Right kidney (tissue), 9 donors: ENCODE data around the gene VDAC1.
A peak's percentile ranks its signal among the peaks of the same experiment; 100 is the strongest.
"Not testable (repeated sequence)": the region's sequence is repeated elsewhere in the genome, so short reads cannot be mapped to it uniquely, and the experiment has no call there.

Experiments used
- DNase-seq: peaks from one replicate; pipeline ENCODE4 v3.0.0-alpha.2; 2016
- long read RNA-seq, 8 donors: transcript quantifications; one replicate each; lab custom pipeline, GENCODE V29; 2026

The VDAC1 gene, protein sequence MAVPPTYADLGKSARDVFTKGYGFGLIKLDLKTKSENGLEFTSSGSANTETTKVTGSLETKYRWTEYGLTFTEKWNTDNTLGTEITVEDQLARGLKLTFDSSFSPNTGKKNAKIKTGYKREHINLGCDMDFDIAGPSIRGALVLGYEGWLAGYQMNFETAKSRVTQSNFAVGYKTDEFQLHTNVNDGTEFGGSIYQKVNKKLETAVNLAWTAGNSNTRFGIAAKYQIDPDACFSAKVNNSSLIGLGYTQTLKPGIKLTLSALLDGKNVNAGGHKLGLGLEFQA
- long read RNA-seq, donor 1, transcript VDAC1-207 (4 exons, 635 nt) = minor isoform, 19 of 113 reads
- long read RNA-seq, donor 1, transcript VDAC1-206 (3 exons, 694 nt) = minor isoform, 5 of 113 reads
- long read RNA-seq, donor 1, transcript VDAC1-202 (9 exons, 1,807 nt) = minor isoform, 23 of 113 reads
- long read RNA-seq, donor 1, transcript VDAC1-203 (9 exons, 1,873 nt) = major isoform, 57 of 113 reads
- long read RNA-seq, donor 1, partial matches to known transcripts = 9 of 113 reads
- long read RNA-seq, donor 1, other reads (novel, unspliced or antisense) = 0 of 113 reads
- long read RNA-seq, donor 2, transcript VDAC1-207 (4 exons, 635 nt) = minor isoform, 11 of 48 reads
- long read RNA-seq, donor 2, transcript VDAC1-203 (9 exons, 1,873 nt) = major isoform, 26 of 48 reads
- long read RNA-seq, donor 2, partial matches to known transcripts = 5 of 48 reads
- long read RNA-seq, donor 2, other reads (novel, unspliced or antisense) = 0 of 48 reads
- long read RNA-seq, donor 3, transcript VDAC1-202 (9 exons, 1,807 nt) = minor isoform, 9 of 65 reads
- long read RNA-seq, donor 3, transcript VDAC1-207 (4 exons, 635 nt) = minor isoform, 7 of 65 reads
- long read RNA-seq, donor 3, transcript VDAC1-203 (9 exons, 1,873 nt) = major isoform, 40 of 65 reads
- long read RNA-seq, donor 3, partial matches to known transcripts = 6 of 65 reads
- long read RNA-seq, donor 3, other reads (novel, unspliced or antisense) = 0 of 65 reads
- long read RNA-seq, donor 4, transcript VDAC1-207 (4 exons, 635 nt) = minor isoform, 22 of 96 reads
- long read RNA-seq, donor 4, transcript VDAC1-202 (9 exons, 1,807 nt) = minor isoform, 15 of 96 reads
- long read RNA-seq, donor 4, transcript VDAC1-203 (9 exons, 1,873 nt) = major isoform, 47 of 96 reads
- long read RNA-seq, donor 4, partial matches to known transcripts = 10 of 96 reads
- long read RNA-seq, donor 4, other reads (novel, unspliced or antisense) = 0 of 96 reads
- long read RNA-seq, donor 5, transcript VDAC1-203 (9 exons, 1,873 nt) = minor isoform, 36 of 89 reads
- long read RNA-seq, donor 5, transcript VDAC1-202 (9 exons, 1,807 nt) = minor isoform, 15 of 89 reads
- long read RNA-seq, donor 5, transcript VDAC1-207 (4 exons, 635 nt) = major isoform, 38 of 89 reads
- long read RNA-seq, donor 5, partial matches to known transcripts = 0 of 89 reads
- long read RNA-seq, donor 5, other reads (novel, unspliced or antisense) = 0 of 89 reads
- long read RNA-seq, donor 6, transcript VDAC1-202 (9 exons, 1,807 nt) = minor isoform, 9 of 88 reads
- long read RNA-seq, donor 6, transcript VDAC1-203 (9 exons, 1,873 nt) = major isoform, 33 of 88 reads
- long read RNA-seq, donor 6, transcript VDAC1-207 (4 exons, 635 nt) = minor isoform, 21 of 88 reads
- long read RNA-seq, donor 6, partial matches to known transcripts = 23 of 88 reads
- long read RNA-seq, donor 6, other reads (novel, unspliced or antisense) = 0 of 88 reads
- long read RNA-seq, donor 7, transcript VDAC1-202 (9 exons, 1,807 nt) = minor isoform, 15 of 150 reads
- long read RNA-seq, donor 7, transcript VDAC1-203 (9 exons, 1,873 nt) = major isoform, 72 of 150 reads
- long read RNA-seq, donor 7, transcript VDAC1-207 (4 exons, 635 nt) = minor isoform, 29 of 150 reads
- long read RNA-seq, donor 7, partial matches to known transcripts = 31 of 150 reads
- long read RNA-seq, donor 7, other reads (novel, unspliced or antisense) = 0 of 150 reads
- long read RNA-seq, donor 8, transcript VDAC1-207 (4 exons, 635 nt) = minor isoform, 26 of 99 reads
- long read RNA-seq, donor 8, transcript VDAC1-203 (9 exons, 1,873 nt) = major isoform, 57 of 99 reads
- long read RNA-seq, donor 8, transcript VDAC1-202 (9 exons, 1,807 nt) = minor isoform, 8 of 99 reads
- long read RNA-seq, donor 8, partial matches to known transcripts = 5 of 99 reads
- long read RNA-seq, donor 8, other reads (novel, unspliced or antisense) = 0 of 99 reads

DNA sequence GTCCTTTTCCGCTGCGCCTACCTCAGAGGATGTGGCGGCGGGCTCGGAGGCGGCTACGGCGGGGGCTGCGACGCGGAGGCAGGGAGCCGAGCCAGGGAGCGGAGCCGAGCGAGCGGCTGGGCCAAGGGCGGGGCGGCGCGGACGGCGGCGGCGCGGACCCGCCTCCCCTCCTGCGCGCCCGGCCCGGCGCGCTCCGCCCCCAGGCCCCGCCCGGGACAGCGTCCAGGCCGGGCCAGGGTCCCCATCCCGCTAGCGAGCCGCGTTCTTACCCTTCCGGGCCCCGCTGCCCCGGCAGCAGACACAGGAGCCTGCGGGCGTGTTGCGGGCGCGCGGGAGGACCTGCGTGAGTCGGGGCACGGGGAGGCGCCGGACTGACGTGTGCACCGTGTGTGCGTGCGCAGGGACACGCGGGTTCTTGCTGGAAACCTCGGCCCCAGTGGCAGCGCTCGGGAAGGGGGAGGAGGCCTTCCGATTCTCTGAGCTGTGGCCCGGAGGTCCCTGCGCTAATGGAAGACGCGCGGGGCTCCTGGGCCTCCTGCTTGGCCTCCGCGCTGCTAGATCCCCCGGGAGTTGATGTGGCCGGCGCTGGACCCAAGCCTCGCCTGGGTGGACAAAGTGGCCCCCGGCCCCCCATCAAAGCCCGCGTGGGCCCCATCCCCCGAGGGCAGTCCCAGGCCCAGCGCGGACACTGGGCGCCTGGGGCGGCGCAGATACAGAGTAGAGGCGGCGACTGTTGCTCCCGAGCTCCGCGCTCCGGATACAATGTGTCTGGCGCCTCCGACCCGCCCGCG lies at the start of gene VDAC1:
Gene VDAC1, minus strand, starts transcription at position 350 of the 791 bp plus-strand sequence. CDS start 11,963 bp downstream, outside the sequence.
- peak; percentile 99 for DNase-seq

DNA sequence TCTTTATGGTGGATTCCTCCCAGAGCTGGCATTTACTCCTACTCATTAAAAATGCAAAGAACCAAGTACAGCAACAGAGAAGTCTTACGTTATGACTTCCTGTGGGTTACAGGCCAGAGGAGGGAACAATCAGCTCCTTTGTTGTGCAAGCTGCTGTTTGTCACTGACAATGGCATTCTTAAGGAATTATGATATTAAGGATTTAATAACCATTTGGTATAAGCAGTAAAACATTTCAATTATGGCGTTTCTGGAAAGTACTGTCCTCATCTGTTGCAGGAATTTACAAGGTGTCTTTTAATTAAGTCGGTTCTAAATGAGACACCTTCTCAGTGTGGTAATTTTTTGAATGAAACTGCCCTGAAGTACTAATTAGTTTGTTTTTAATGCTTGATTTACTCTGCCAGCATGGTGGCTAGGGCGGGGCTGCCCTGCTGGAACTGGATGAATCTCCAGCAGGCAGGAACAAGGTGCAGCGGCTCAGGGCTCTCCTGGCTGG lies 49.1 kb upstream of the VDAC1 start:
- no peak for DNase-seq

DNA sequence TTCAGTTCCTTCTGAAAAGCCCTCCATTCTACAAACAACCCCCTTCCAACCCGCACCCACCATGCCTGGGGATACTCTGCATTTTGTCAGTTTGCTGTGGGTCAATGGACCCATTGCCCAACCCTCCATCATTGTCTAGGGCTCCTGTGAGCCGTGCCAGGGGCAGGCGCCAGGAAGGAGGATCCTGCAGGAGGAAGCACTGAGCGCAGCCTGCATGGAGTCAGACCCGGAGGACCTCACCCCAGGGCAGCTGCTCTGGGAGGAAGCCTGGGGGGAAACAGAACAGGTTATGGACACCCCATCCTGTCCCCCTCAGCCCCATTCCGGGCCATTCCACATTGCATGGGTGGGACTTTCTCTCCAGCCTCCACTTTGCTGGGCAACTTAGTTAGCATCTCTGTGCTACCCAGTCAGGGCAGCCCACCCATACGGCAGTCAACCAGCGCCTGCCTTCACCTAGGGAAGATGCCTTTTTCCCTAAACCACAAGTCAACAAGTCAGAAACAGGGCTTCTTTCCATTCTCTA lies 48.6 kb upstream of the VDAC1 start:
- DNase-seq = no peak

DNA sequence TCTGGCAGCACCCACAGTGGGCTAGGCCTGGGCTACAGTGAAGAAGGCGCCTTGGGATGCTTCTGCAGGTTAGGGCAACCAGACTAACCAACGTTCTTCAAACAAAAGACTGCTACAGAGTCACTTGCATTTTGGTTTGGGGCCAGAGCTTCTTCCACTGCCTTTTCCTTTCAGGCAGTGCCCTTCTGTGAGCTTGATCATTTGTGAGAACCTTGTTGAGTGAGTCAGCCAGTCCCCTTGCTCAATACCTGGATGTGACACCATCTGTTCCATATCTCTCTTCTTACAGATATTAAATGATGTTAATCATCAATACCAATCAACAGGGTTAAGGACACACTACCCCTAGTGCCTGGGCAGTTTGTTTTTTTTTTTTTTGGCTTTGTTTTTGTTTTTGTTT lies 46.5 kb upstream of the VDAC1 start:
- no peak for DNase-seq

DNA sequence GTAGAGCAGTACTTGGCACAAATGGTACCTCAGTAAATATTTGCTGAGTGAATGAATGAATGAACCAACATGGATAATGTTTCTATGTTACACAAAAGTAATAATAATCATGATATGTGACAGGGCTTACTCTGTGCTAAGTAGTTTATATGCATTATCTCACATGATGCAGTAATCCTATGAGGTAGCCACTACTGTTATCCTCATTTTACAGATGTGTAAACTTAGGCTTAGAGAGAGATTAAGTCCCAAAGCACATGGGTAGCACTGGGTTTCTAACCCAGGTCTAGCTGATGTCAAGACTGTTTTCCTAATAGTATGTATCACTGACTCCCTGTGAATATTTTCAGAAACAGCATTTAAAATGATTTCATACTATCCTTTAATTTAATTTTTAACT lies 44.1 kb upstream of the VDAC1 start:
- no peak for DNase-seq

DNA sequence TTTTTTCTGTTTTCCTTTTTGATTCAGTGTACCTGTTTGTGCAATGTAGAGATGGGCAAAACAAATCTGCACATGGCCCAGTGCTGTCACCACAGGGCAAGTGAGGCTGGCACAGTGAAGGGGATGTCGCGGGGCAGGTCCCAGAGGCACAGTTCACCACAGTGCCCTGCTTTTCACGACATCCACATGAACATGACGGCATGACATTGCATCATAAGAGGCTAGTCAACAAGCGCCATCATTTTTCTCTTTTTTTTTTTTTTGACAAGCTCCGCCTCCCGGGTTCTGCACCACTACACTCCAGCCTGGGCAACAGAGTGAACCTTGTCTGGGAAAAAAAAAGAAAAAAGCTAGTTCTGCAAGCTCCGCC lies 42.9 kb upstream of the VDAC1 start:
- no peak for DNase-seq

DNA sequence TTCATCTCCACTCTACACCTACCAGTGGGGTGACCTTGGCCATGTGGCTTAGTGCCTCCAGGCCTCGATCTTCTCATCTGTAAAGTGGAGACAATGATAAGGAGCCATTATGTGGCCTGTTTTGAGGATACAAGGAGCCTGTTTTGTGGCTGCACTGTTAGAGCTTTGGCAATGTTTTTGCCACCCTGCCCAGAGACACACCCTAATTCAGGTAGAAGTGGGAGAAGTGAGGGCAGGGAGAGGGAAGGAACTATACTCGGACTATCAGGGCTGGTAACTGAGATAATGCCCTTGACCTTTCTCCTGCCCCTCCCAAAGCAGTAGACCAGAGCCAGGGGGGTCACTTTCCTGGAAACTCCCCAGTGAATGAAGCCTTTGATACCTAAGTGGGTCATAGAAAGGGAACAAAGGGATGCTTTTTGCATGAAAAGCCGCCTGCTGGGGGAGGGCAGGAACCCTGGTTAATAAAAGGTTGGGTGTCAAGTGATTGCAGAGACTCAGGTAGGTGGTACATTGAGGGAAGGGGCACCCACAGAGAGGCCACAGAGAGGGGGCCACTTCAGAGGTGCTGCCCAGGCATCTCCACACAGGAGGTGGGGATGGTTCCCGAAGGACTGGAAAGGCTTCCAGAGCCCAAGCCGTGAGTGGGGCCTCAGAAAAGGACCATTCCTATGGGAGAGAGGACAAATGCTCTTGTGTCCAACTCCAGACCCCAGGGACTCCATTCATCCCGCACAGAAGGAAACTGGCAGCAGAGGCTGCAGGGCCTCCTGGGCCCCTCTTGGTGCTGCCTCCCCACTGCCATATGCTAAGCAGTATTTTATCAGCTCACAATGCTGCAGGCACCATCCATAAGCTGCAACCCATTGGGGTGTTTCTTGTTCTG lies 42.3 kb upstream of the VDAC1 start:
- no peak for DNase-seq

DNA sequence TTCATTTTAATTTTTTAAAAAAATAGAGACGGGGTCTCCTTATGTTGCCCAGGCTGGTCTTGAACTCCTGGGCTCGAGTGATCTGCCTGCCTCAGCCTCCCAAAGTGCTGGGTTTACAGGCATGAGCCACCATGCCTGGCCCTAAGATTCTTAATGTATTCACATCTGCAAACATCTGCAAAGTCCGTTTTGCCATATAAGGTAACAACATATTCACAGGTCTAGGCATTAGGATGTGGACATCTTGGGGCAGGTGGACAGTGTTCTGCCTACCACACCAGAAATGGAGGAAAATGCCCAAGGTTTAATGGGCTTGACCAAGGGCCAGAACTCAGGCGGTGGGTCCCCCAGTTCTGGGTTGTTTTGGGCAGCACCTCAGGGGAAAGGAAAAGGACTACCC lies 41.6 kb upstream of the VDAC1 start:
- no peak for DNase-seq

DNA sequence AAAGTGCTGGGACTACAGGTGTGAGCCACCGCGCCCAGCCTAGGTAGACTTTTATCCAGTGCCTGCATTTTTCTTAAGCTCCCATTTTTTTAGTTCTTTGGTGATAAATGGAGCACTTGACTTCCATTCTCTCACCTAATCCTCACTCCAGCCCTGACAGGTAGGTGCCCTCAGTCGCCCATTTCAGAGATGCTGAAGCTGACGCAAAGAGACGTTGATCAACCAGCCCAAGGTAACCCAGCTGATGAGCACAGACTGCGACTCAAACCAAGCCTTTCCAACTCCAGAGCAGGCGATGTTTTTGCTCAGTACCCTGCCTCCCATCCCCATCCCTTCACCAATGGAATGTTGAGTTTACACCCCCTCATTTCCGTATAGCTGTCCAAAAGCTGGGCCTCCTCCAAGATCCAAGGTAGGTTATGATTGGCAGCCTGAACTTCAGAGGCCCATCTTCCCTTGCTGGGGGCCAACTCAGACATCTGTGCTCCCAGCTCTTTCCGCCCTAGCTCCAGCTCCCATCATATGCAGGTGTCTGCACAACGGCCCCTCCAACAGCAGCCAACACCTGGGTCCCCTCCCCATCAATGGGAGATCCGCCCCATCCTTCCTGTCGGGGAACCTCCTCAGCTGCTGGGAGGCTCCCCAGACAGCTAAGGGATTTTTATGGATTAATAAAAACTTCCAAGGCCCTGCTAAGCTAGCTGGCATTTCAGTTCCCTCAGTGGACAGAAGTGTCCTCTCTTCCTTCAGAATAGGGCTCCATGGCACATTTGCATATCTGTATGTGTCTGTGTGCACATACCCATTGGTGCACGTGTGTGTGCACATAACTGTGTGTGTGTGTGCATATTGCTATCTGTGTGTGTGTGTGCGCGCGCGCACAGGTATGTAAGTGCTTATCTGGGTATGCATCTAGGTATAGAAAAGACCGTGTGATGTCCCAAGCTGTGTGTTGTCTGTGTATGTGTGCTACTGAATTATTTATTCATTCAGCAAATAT lies 39.3 kb upstream of the VDAC1 start:
- DNase-seq = no peak

DNA sequence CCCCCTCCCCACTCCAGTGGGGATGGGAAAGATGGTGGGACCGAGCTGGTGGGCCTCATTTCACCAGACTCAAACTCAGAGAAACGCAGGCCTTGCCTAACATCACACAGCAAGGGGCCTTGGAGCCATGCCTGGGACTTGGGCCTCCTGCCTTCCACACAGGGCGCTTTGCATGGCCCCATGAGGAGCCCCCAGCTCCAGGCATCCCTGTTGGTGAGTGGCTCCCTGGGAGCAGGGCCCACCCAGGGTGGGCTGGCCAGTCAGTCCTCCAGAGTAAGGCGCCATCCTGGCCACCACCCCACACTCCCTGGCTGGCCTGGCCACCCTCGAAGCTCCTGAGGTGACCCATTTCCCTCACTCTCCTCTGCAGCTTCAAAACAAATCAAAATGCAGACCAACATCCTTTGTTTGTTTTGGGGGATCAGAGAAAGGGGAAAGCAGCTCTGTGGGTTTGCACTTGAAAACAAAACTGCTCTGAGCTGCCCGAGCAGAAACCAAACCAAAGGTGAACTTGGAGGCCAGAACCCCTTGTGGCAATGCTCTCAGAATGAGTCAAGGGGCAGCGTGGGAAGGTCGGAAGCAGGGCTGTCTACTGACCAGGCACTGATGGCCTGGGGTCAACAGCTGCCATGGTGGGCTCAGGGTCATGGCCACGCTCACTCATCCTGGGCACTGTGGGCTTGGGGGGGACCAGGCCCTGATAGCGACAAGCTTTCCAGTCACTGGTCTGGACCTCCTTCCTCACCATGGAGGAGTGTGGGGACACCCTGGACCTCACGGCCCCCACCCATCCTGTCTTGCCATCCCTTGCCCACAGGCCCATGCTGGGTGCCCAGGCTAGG lies 37.0 kb upstream of the VDAC1 start:
- no peak for DNase-seq

DNA sequence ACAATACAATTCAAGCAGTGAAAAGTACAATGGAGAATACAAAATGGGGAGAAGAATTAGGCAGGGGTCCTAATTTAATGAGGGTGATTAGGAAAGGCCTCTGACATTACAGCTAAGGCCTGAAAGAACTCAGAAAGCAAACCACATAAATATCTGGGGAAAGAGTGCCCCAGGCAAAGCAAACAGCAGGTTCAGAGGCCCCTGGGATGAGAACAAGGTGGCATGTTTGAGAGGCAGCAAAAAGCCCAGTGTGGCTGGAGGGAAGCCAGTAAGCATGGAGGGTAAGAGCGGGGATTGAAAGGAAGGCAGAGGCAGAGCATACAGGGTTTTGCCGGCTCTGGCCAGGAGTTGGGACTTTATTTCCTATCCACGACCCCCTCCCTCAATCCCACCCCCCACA lies 33.4 kb upstream of the VDAC1 start:
- no peak for DNase-seq

DNA sequence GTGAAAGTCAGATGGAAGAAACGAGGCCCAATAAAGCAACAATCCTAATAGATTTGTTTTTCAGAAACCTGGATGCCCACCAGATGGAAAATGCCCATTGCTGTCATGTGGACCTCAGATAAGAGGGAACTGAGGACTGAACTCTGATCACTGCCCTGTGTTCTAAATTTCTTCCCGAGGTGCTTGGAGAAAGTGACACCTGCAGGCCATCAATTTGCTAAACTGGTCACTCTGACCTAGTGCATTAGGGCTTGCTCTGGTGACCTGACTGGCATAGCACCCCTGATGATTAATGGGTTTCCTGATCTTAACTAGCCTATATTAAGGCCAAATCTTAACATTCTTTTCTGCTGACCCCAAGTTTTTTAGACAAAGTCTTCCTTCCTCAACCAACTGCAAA lies 32.4 kb upstream of the VDAC1 start:
- DNase-seq = no peak

DNA sequence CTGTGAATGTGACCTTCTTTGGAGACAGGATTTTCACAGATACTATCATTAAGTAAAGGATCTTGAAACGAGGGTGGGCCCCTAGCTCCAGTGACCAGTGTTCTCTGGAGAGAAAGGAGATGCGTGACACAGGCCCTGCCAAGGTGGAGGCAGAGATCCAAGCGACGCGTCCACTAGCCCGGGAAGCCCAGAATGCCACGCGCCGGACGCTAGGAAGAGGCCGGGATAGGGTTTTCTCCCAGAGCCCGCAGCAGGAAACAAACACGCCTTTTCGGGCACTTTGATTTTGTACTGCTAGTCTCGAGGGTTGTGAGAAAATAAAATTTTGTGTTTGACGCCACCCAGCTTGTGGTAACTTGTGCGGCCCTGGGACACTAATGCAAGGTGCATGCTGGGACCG lies 29.6 kb upstream of the VDAC1 start:
- DNase-seq = no peak

DNA sequence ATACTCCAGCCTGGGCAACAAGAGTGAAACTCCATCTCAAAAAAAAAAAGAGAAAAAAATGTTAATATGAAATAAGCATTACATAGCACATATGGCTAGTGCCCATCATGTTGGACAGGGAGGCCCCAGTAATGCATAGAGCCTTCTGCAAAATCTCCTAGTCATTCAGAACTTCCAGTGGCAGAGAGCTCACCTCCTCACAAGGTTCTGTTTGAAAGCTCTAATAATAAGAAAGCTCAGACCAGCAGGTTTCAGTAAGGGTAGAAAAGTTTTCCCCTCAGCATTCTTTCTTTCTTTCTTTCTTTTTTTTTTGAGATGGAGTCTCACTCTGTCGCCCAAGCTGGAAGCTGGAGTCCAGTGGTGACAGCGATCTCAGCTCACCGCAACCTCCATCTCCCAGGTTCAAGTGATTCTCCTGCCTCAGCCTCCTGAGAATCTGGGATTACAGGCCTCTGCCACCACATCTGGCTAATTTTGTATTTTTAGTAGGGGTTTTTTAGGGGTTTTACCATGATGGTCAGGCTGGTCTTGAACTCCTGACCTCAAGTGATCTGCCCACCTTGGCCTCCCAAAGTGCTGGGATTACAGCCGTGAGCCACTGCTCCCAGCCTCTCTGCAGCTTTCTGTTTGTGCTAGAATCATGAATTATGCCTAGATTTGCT lies 25.7 kb upstream of the VDAC1 start:
- DNase-seq = not testable (repeated sequence)

DNA sequence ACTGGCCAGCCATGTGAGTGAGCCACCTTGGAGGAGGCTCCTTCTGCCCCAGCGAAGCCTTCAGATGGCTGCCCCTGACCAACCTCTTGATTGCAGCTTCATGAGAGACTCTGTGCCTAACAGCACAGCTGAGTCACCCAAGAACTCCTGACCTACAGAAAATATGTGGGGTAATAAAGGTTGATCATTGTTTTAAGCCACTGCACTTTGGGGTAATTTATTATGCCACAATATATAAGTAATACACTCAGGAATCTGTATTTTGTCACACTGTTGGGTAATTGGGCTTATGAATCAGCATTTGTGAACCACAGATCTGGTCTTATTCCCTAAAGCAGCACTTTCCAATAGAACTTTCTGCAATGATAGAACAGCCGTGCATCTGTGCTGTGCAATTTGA lies 24.4 kb upstream of the VDAC1 start:
- no peak for DNase-seq
